Endodermal cell (in vitro differentiated cells): Measurements from ENCODE around the gene FDXR. TPM values are rescaled to one million over a fixed set of nuclear protein-coding genes. Genes with fewer than 3 reads are reported as not detected.
A peak's percentile ranks its signal among the peaks of the same experiment; 100 is the strongest.

Source experiments
- DNase-seq: peaks from one replicate; pipeline ENCODE4 v3.0.0-alpha.2; 2017
- H3K27ac ChIP-seq: 2 replicates; pipeline ENCODE4 v1.5.1; 2013; ENCODE audit warnings: mild to moderate bottlenecking, low read depth, low read length, moderate library complexity
- H3K27me3 ChIP-seq: 2 replicates; pipeline ENCODE4 v1.6.1; 2013; ENCODE audit warnings: mild to moderate bottlenecking, low read length, moderate library complexity; ENCODE audit not compliant: insufficient read depth, control insufficient read depth, poor library complexity, severe bottlenecking
- H3K36me3 ChIP-seq: 2 replicates; pipeline ENCODE4 v1.7.0; 2013; ENCODE audit warnings: mild to moderate bottlenecking, low read length, moderate library complexity; ENCODE audit not compliant: control insufficient read depth, insufficient read depth
- H3K4me1 ChIP-seq: one replicate; pipeline ENCODE4 v1.7.0; 2013; ENCODE audit warnings: low read length; ENCODE audit not compliant: control insufficient read depth, insufficient read depth
- H3K4me3 ChIP-seq: 2 replicates; pipeline ENCODE4 v1.5.1; 2013; ENCODE audit warnings: mild to moderate bottlenecking, low read length, moderate library complexity
- H3K9ac ChIP-seq: 2 replicates; pipeline ENCODE4 v1.6.1; 2013; ENCODE audit warnings: mild to moderate bottlenecking, low read length, moderate library complexity; ENCODE audit not compliant: poor library complexity, severe bottlenecking; ENCODE audit errors: extremely low read depth
- H3K9me3 ChIP-seq: 2 replicates; pipeline ENCODE4 v1.6.1; 2013; ENCODE audit warnings: mild to moderate bottlenecking, low read length, moderate library complexity; ENCODE audit not compliant: control insufficient read depth
- H3K27ac Mint-ChIP-seq: 2 replicates; pipeline ENCODE4 v1.8.0; 2020; ENCODE audit warnings: mixed read lengths
- H3K27me3 Mint-ChIP-seq: 2 replicates; pipeline ENCODE4 v1.8.0; 2021; ENCODE audit warnings: mild to moderate bottlenecking, mixed read lengths; ENCODE audit not compliant: insufficient read depth
- H3K36me3 Mint-ChIP-seq: 2 replicates; pipeline ENCODE4 v1.8.0; 2020; ENCODE audit warnings: low read depth, mixed read lengths
- H3K4me1 Mint-ChIP-seq: 2 replicates; pipeline ENCODE4 v1.8.0; 2020; ENCODE audit warnings: mixed read lengths
- H3K4me3 Mint-ChIP-seq: 2 replicates; pipeline ENCODE4 v1.8.0; 2020; ENCODE audit warnings: mild to moderate bottlenecking, moderate library complexity, mixed read lengths
- H3K9me3 Mint-ChIP-seq: 2 replicates; pipeline ENCODE4 v1.8.0; 2020; ENCODE audit warnings: mild to moderate bottlenecking, mixed read lengths
- CTCF ChIP-seq: fragments of 200-600 bp; sonication (generic); conservative IDR thresholded peaks from 2 replicates; pipeline ENCODE4 v1.5.0; 2021; ENCODE audit warnings: antibody characterized with exemption, mild to moderate bottlenecking
- WGBS, 2 experiments: methylation state at CpG; one replicate each; pipeline versions ENCODE4 v1.1.5 to v1.1.7; 2013; ENCODE audit warnings: missing lambda C conversion rate in 2 of 2, mixed read lengths in 1 of 2; ENCODE audit not compliant: insufficient coverage in 1 of 2, insufficient read length in 1 of 2; 5-methylcytosine and 5-hydroxymethylcytosine counted together
- total RNA-seq, 2 donors: library from RNA; stranded (reverse); fragmentation: NEBNext Ultra II Directional in 1 of 2; extraction: Animal tissue kit (Norgen Biotek cat#: 25700) in 1 of 2; gene quantifications; 2 replicates in 1 of 2; 3 replicates in 1 of 2; pipeline ENCODE4 v1.2.1, GENCODE V29; 2021

Gene FDXR
- total RNA-seq, 2 donors from 2014 or later, result 17.3 to 19.4 TPM

GRCh38 chr17:74839990-74840852, 32.6 kb downstream of the FDXR start:
- Histone ChIP-seq H3K27me3 (peaks cover 35% of the 10 kb centered on the region), H3K4me1 (peaks cover 8% of the 10 kb centered on the region), H3K27ac (no peak overlapping the region), H3K36me3 (peaks cover 4% of the 10 kb centered on the region), H3K4me3 (no peak overlapping the region), H3K9me3 (no peaks in the 10 kb centered on the region), H3K9ac (no peak overlapping the region)
- Mint-ChIP-seq H3K27me3 (peaks cover 36% of the 10 kb centered on the region), H3K4me3 (peak overlapping the region; percentile 12), H3K36me3 (peaks cover 11% of the 10 kb centered on the region), H3K9me3 (no peaks in the 10 kb centered on the region), H3K27ac (no peak overlapping the region), H3K4me1 (peaks cover 14% of the 10 kb centered on the region)
- peak; percentile 87 for DNase-seq
- WGBS, 2 experiments, result 70% methylated on average over 5 of the region's 7 CpGs; no CpG with 5 or more reads in 1 of the 2 experiments
- no peak for TF ChIP-seq CTCF

GRCh38 chr17:74838274-74838673, 34.5 kb downstream of the FDXR start:
- no peak for DNase-seq
- 89 to 98% methylated on average over 6 to 9 of the region's 9 CpGs for WGBS, 2 experiments
- Mint-ChIP-seq H3K27me3 (peaks cover 16% of the 10 kb centered on the region), H3K4me1 (peaks cover 14% of the 10 kb centered on the region), H3K27ac (no peak overlapping the region), H3K36me3 (peaks cover 11% of the 10 kb centered on the region), H3K4me3 (no peak overlapping the region), H3K9me3 (no peaks in the 10 kb centered on the region)
- Histone ChIP-seq H3K9ac (no peak overlapping the region), H3K27me3 (peaks cover 16% of the 10 kb centered on the region), H3K4me3 (no peak overlapping the region), H3K9me3 (no peaks in the 10 kb centered on the region), H3K27ac (no peak overlapping the region), H3K4me1 (peaks cover 8% of the 10 kb centered on the region), H3K36me3 (peaks cover 4% of the 10 kb centered on the region)
- TF ChIP-seq CTCF, result no peak

GRCh38 chr17:74836691-74837467, 35.9 kb downstream of the FDXR start:
- no peaks in the 10 kb centered on the region for H3K9me3 ChIP-seq
- 94% methylated on average over 16 to 19 of the region's 19 CpGs for WGBS, 2 experiments
- H3K36me3 ChIP-seq, result peaks cover 4% of the 10 kb centered on the region
- H3K27me3 ChIP-seq, result peaks cover 4% of the 10 kb centered on the region
- H3K9ac ChIP-seq, result no peak overlapping the region
- no peak for DNase-seq
- Mint-ChIP-seq H3K4me1 (peaks cover 14% of the 10 kb centered on the region), H3K9me3 (no peaks in the 10 kb centered on the region), H3K27me3 (peaks cover 10% of the 10 kb centered on the region), H3K36me3 (peaks cover 14% of the 10 kb centered on the region), H3K27ac (no peak overlapping the region), H3K4me3 (no peak overlapping the region)
- no peak overlapping the region for H3K27ac ChIP-seq
- peaks cover 8% of the 10 kb centered on the region for H3K4me1 ChIP-seq
- TF ChIP-seq CTCF, result no peak
- no peak overlapping the region for H3K4me3 ChIP-seq
